DOHH2 (cell line): ENCODE data around the gene ALOXE3.

Experiments
- H3F3A ChIP-seq: fragments of 200-600 bp; sonication (generic), shearing (Covaris generic); 2 replicates; pipeline ENCODE4 v1.6.0; 2016; ENCODE audit warnings: antibody characterized with exemption, mild to moderate bottlenecking; ENCODE audit not compliant: control insufficient read depth, insufficient read depth
- H3K27ac ChIP-seq: fragments of 200-600 bp; sonication (generic); 2 replicates; pipeline ENCODE4 v1.5.1; 2014; ENCODE audit warnings: low read depth, mild to moderate bottlenecking, low read length, moderate library complexity
- H3K27me3 ChIP-seq: fragments of 200-600 bp; sonication (generic); 2 replicates; pipeline ENCODE4 v1.6.1; 2014; ENCODE audit warnings: mild to moderate bottlenecking, low read length, mixed read lengths; ENCODE audit not compliant: control insufficient read depth
- H3K36me3 ChIP-seq: fragments of 200-600 bp; sonication (generic); 2 replicates; pipeline ENCODE4 v1.6.1; 2014; ENCODE audit warnings: mild to moderate bottlenecking, low read length, moderate library complexity, mixed read lengths; ENCODE audit not compliant: control insufficient read depth
- H3K4me1 ChIP-seq: fragments of 200-600 bp; sonication (generic); 2 replicates; pipeline ENCODE4 v1.6.1; 2014; ENCODE audit warnings: mild to moderate bottlenecking, low read length, mixed read lengths; ENCODE audit not compliant: control insufficient read depth
- H3K4me2 ChIP-seq: fragments of 200-600 bp; sonication (generic); 2 replicates; pipeline ENCODE4 v1.6.0; 2014; ENCODE audit warnings: mild to moderate bottlenecking, low read length, moderate library complexity
- H3K4me3 ChIP-seq: fragments of 200-600 bp; sonication (generic); 2 replicates; pipeline ENCODE4 v1.5.1; 2014; ENCODE audit warnings: mild to moderate bottlenecking, low read length, mixed read lengths
- H3K79me2 ChIP-seq: fragments of 200-600 bp; sonication (generic); 2 replicates; pipeline ENCODE4 v1.6.1; 2014; ENCODE audit warnings: mild to moderate bottlenecking, low read length, mixed read lengths; ENCODE audit not compliant: control insufficient read depth
- H3K9me2 ChIP-seq: fragments of 200-600 bp; sonication (generic); replicated peaks from 2 replicates; pipeline ENCODE4 v1.6.1; 2014; ENCODE audit warnings: mild to moderate bottlenecking, low read length, mixed read lengths; ENCODE audit not compliant: control insufficient read depth
- H3K9me3 ChIP-seq: fragments of 200-600 bp; sonication (generic); 2 replicates; pipeline ENCODE4 v1.6.1; 2014; ENCODE audit warnings: antibody characterized with exemption, low read length, mixed read lengths; ENCODE audit not compliant: control insufficient read depth, insufficient read depth
- H4K20me1 ChIP-seq: fragments of 200-600 bp; sonication (generic); 2 replicates; pipeline ENCODE4 v1.6.0; 2014; ENCODE audit warnings: low read depth, mild to moderate bottlenecking, antibody characterized with exemption, low read length, moderate library complexity; ENCODE audit not compliant: control insufficient read depth, insufficient read depth
- EZH2phosphoT487 ChIP-seq: fragments of 200-600 bp; sonication (generic); IDR thresholded peaks from 2 replicates; pipeline ENCODE4 v1.6.1; 2017; ENCODE audit warnings: borderline replicate concordance, mild to moderate bottlenecking, antibody characterized with exemption, low read length, moderate library complexity, mixed read lengths
- TF ChIP-seq, protein P1 (sequence below): fragments of 200-600 bp; sonication (generic); IDR thresholded peaks from one replicate; pipeline ENCODE4 v1.5.1; 2014; ENCODE audit warnings: antibody characterized with exemption, mild to moderate bottlenecking, low read depth, low read length; ENCODE audit not compliant: poor library complexity, severe bottlenecking

The ALOXE3 gene

DNA sequence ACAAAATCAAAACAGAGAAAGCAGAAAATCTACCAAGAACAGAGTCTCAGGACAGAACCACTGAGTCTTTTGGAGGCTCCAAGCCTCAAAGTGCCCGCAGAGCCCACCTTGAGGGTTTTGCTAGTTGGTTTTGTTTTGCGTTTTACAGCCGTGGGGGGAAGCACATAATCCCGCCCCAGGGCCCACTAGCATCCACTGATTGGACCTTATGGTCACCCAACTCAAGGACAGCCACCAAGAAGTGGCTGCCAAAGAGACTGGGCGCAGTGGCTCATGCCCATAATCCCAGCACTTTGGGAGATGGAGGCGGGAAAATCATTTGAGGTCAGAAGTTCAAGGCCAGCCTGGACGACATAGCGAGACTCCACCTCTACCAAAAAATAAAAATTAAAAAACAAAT lies 69.6 kb downstream of the ALOXE3 start:
- Histone ChIP-seq H3K27ac (no peak overlapping the region), H3K4me2 (no peak overlapping the region)

DNA sequence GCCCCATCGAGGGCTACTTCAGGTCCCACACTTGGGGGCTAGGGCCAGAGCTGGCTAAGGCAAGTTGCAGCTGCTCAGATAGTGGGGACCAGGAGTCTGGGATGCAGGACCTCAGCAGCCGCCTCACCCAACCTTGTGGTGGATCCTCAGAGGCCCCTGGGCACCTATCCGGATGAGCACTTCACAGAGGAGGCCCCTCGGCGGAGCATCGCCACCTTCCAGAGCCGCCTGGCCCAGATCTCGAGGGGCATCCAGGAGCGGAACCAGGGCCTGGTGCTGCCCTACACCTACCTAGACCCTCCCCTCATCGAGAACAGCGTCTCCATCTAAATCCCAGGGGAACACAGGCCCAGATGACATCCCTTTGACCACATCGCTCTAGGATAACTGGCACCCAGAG lies 70.1 kb downstream of the ALOXE3 start:
- Histone ChIP-seq H3K79me2 (no peaks in the 10 kb centered on the region), H3K27me3 (peaks cover 2% of the 10 kb centered on the region; the same call in 1 of the 2 replicates), H3K9me3 (no peaks in the 10 kb centered on the region), H3F3A (no peaks in the 10 kb centered on the region), H3K4me1 (no peaks in the 10 kb centered on the region), H3K36me3 (no peaks in the 10 kb centered on the region), H3K4me3 (no peak overlapping the region), H4K20me1 (no peaks in the 10 kb centered on the region), H3K9me2 (no peaks in the 10 kb centered on the region), H3K27ac (no peak overlapping the region), H3K4me2 (no peak overlapping the region)
- TF ChIP-seq, protein P1, sequence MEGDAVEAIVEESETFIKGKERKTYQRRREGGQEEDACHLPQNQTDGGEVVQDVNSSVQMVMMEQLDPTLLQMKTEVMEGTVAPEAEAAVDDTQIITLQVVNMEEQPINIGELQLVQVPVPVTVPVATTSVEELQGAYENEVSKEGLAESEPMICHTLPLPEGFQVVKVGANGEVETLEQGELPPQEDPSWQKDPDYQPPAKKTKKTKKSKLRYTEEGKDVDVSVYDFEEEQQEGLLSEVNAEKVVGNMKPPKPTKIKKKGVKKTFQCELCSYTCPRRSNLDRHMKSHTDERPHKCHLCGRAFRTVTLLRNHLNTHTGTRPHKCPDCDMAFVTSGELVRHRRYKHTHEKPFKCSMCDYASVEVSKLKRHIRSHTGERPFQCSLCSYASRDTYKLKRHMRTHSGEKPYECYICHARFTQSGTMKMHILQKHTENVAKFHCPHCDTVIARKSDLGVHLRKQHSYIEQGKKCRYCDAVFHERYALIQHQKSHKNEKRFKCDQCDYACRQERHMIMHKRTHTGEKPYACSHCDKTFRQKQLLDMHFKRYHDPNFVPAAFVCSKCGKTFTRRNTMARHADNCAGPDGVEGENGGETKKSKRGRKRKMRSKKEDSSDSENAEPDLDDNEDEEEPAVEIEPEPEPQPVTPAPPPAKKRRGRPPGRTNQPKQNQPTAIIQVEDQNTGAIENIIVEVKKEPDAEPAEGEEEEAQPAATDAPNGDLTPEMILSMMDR: no peak
- no peak for TF ChIP-seq EZH2phosphoT487

More for the DNA sequence above, 69.6 kb downstream of the ALOXE3 start:
- Histone ChIP-seq H3K4me1 (no peaks in the 10 kb centered on the region), H3K9me2 (no peaks in the 10 kb centered on the region), H4K20me1 (no peaks in the 10 kb centered on the region), H3K9me3 (no peaks in the 10 kb centered on the region), H3K36me3 (no peaks in the 10 kb centered on the region), H3K79me2 (no peaks in the 10 kb centered on the region), H3K27me3 (peaks cover 2% of the 10 kb centered on the region; the same call in 1 of the 2 replicates), H3K4me3 (no peak overlapping the region), H3F3A (no peaks in the 10 kb centered on the region)
- TF ChIP-seq, protein P1: no peak
- no peak for TF ChIP-seq EZH2phosphoT487

DNA sequence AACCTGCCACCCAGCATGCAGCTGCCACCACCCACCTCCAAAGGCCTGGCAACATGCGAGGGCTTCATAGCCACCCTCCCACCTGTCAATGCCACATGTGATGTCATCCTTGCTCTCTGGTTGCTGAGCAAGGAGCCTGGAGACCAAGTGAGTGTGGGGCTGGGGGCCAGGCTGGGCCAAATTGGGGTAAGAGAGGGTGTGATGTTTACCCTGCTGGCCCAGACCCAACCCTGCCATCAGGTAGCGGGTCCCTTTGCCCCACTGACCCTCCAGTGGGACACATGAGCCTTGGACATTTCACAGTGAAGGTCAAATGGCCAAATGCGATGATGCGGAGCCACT lies 70.6 kb downstream of the ALOXE3 start:
- Histone ChIP-seq H3K9me2 (no peaks in the 10 kb centered on the region), H3K4me2 (no peak overlapping the region), H3K27me3 (peaks cover 2% of the 10 kb centered on the region; the same call in 1 of the 2 replicates), H3K79me2 (no peaks in the 10 kb centered on the region), H3K36me3 (no peaks in the 10 kb centered on the region), H3F3A (no peaks in the 10 kb centered on the region), H3K9me3 (no peaks in the 10 kb centered on the region), H3K4me3 (no peak overlapping the region), H3K4me1 (no peaks in the 10 kb centered on the region), H3K27ac (no peak overlapping the region), H4K20me1 (no peaks in the 10 kb centered on the region)
- TF ChIP-seq, protein P1: no peak
- TF ChIP-seq EZH2phosphoT487: no peak
